Fibroblast of the aortic adventitia (primary cell): ENCODE data around the gene SNX25. TPM values are rescaled to one million over a fixed set of nuclear protein-coding genes. Genes with fewer than 3 reads are reported as not detected.
A peak's percentile ranks its signal among the peaks of the same experiment; 100 is the strongest.

Source experiments
- DNase-seq: peaks from one replicate; pipeline ENCODE4 v3.0.0-alpha.2; 2010; ENCODE audit warnings: low read depth
- H3K4me3 ChIP-seq: 2 replicates; pipeline ENCODE4 v1.5.1; 2011; ENCODE audit warnings: low read depth, mild to moderate bottlenecking, control low read depth, low read length, moderate library complexity
- CTCF ChIP-seq: IDR thresholded peaks from 2 replicates; pipeline ENCODE4 v1.5.1; 2011; ENCODE audit warnings: mild to moderate bottlenecking, low read length, control low read depth, inconsistent platforms; ENCODE audit not compliant: insufficient read depth
- total RNA-seq: library from RNA; depleted of rRNA; stranded (reverse); fragments of >200 nt; gene quantifications from 2 replicates; pipeline ENCODE4 v1.2.3, GENCODE V29; 2012; ENCODE audit warnings: low replicate concordance

SNX25 gene
- total RNA-seq, 1 donor = 27.5 TPM

GRCh38 chr4:185272245-185272644 is 62.8 kb downstream of the SNX25 start:
- no peak overlapping the region for H3K4me3 ChIP-seq
- TF ChIP-seq CTCF = no peak
- DNase-seq = no peak

- H3K4me3 ChIP-seq = no peak overlapping the region
- TF ChIP-seq CTCF = no peak
- peak; percentile 28 for DNase-seq
Observed at GRCh38 chr4:185275501-185275900, 66.1 kb downstream of the SNX25 start.

GRCh38 chr4:185276036-185276435 is 66.6 kb downstream of the SNX25 start:
- TF ChIP-seq CTCF = no peak
- DNase-seq = peak; percentile 67
- no peak overlapping the region for H3K4me3 ChIP-seq

GRCh38 chr4:185278716-185279115 is 69.3 kb downstream of the SNX25 start:
- H3K4me3 ChIP-seq = no peak overlapping the region
- no peak for TF ChIP-seq CTCF
- DNase-seq = peak; percentile 15

- no peak for DNase-seq
- no peak for TF ChIP-seq CTCF
Observed at GRCh38 chr4:185280608-185281007, 71.2 kb downstream of the SNX25 start.

GRCh38 chr4:185282968-185283367 is 73.6 kb downstream of the SNX25 start:
- TF ChIP-seq CTCF = no peak
- peak; percentile 9 for DNase-seq
- no peak overlapping the region for H3K4me3 ChIP-seq

More at GRCh38 chr4:185280608-185281007, 71.2 kb downstream of the SNX25 start:
- H3K4me3 ChIP-seq = no peak overlapping the region

- TF ChIP-seq CTCF = no peak
- peak; percentile 59 for DNase-seq
- no peak overlapping the region for H3K4me3 ChIP-seq
Observed at GRCh38 chr4:185283723-185284122, 74.3 kb downstream of the SNX25 start.
